Measurements from ENCODE around the gene LGALS1. TPM values are rescaled to one million over a fixed set of nuclear protein-coding genes. Genes with fewer than 3 reads are reported as not detected.

LGALS1 gene
- total and polyA plus RNA-seq, 7 experiments from 2014 or later: 22.9 to 969 (median 30.5) TPM

DNA sequence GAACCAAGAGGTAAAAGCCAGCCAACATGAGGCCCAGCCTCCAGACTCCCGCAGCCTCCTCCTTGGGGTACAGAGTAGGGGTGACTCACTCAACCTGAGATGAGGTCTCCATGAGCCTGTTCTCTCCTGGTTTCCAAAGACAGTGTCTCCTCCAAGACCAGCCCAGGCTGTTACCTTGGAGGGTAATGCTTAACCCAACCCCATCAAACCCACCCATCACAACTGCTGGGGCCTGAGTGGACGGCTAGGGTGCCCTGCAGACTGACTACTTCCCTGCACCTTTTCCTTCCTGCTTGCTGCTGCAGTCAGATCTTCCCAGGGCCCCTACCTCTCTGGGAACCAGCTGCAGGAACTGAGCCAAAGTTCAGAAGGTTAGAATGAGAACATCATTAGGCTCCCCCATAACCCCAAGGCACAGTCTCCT, 5.6 kb downstream of the LGALS1 start:
- CTCF ChIA-PET: interaction anchor here (0.7 to 13.7 kb wide), 15 partner anchors 10 to 442 kb away, joined by 3 to 254 read pairs (median 5); partner anchors contain the start of genes GGA1, PDXP and SH3BP1
- no peak for DNase-seq
- H3K36me3 Mint-ChIP-seq: peaks cover 0 to 8% (median 0%) of the 10 kb centered on the region in 5 donors
- peaks cover 8 to 36% (median 31%) of the 10 kb centered on the region in 7 donors for H3K4me1 Mint-ChIP-seq
- H3K27ac Mint-ChIP-seq: peak overlapping the region in 6 of 9 donors; percentile 31 to 74 (median 57)
- no peaks in the 10 kb centered on the region for H3K9me3 Mint-ChIP-seq
- no peak for ATAC-seq
- Histone ChIP-seq H3K27ac (ENCODE audit: low read depth, low read length) (no peak overlapping the region), H3K4me3 (ENCODE audit: low read length) (no peak overlapping the region), H3K27me3 (ENCODE audit: control insufficient read depth in 2 of 2, insufficient read depth in 2 of 2, low read length in 2 of 2) (no peaks in the 10 kb centered on the region), H3K36me3 (ENCODE audit: control insufficient read depth in 2 of 3, insufficient read depth in 3 of 3, low read length in 3 of 3) (no peaks in the 10 kb centered on the region), H3K4me1 (ENCODE audit: control insufficient read depth in 2 of 2, insufficient read depth in 2 of 2, low read length in 2 of 2) (peaks cover 17 to 19% of the 10 kb centered on the region in 2 donors), H3K9me3 (ENCODE audit: control insufficient read depth in 2 of 3, low read length in 3 of 3) (no peaks in the 10 kb centered on the region)
- POLR2A ChIA-PET: interaction anchor here (0.8 to 4.0 kb wide), 14 partner anchors 8 to 76 kb away, joined by 3 to 27 read pairs (median 3); partner anchors contain the start of genes GGA1 and PDXP
- H3K27me3 Mint-ChIP-seq: no peaks in the 10 kb centered on the region
- intact Hi-C loops (cut with micrococcal nuclease): loop anchor here (1.0 to 10.0 kb wide), 6 partner anchors 20 to 142 kb away; partner anchors contain the start of genes GCAT (in 1 of the 2) and GGA1 (in 1 of the 2)
- peak overlapping the region in 1 of 10 donors; percentile 46 for H3K4me3 Mint-ChIP-seq

DNA sequence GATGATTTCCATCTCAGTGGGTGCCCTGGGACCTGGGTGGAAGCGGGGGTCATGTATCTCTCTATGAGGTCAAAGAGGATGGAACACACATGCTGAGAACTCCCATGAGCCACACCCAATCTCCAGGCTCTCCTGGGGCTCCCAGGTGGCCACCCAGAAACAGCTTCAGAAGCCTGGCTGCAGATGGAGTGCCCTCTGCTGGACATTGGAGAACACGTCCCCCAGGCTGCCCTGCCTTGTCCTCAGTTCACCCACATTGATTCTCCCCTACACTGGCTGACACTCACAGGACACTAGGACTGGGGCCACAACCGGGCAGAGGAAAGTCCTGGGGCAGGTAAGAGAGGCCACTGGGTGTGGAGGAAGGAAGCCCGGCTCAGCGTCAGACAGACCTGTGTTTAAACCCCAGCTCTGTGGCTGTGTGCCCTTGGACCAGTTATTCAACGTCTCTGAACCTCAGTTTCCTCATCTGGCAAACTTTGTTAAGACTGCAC, 6.2 kb downstream of the LGALS1 start:
- peak; percentile 37 for ATAC-seq
- H3K9me3 Mint-ChIP-seq: no peaks in the 10 kb centered on the region
- no peaks in the 10 kb centered on the region for H3K27me3 ChIP-seq (ENCODE audit: control insufficient read depth in 2 of 2, insufficient read depth in 2 of 2, low read length in 2 of 2)

DNA sequence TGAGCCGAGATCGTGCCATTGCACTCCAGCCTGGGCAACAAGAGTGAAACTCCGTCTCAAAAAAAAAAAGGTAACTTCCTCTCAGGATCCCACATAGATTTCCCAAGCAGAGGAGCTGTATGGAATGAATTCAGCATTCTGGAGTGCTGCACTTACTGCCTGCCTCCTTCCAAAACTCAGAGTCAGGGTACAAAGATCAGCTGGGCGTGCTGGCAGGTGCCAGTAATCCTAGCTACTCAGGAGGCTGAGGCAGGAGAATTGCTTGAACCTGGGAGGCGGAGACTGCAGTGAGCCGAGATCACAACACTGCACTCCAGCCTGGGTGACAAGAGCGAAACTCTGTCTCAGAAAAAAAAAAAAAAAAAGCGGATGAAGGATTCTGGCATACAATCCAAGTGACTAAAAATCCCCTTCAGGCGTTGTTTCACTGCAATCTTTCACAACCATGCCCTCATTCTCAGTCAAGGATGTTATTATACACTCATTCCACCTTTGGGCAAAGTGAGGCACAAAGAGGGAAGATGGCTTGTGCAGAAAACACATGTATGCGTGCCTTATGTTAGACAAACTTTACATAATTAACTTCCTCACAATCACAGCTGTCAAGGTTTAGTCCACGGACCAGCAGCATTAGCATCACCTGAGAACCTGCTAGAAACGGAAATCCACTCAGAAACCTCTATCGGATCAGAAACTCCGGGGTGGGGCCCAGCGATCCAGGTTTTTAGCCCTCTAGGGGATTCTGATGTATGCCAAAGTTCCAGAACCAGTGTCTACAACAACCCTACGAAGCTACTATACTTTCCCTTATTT, 9.6 kb downstream of the LGALS1 start:
- H3K27ac Mint-ChIP-seq: peak overlapping the region in 6 of 9 donors; percentile 9 to 97 (median 75)
- Histone ChIP-seq H3K4me3 (ENCODE audit: low read length) (no peak overlapping the region), H3K36me3 (ENCODE audit: control insufficient read depth in 2 of 3, insufficient read depth in 3 of 3, low read length in 3 of 3) (peaks cover 0 to 25% (median 6%) of the 10 kb centered on the region in 3 experiments), H3K4me1 (ENCODE audit: control insufficient read depth in 2 of 2, insufficient read depth in 2 of 2, low read length in 2 of 2) (peaks cover 19 to 24% of the 10 kb centered on the region in 2 donors), H3K27me3 (ENCODE audit: control insufficient read depth in 2 of 2, insufficient read depth in 2 of 2, low read length in 2 of 2) (no peaks in the 10 kb centered on the region), H3K27ac (ENCODE audit: low read depth, low read length) (no peak overlapping the region), H3K9me3 (ENCODE audit: control insufficient read depth in 2 of 3, low read length in 3 of 3) (no peaks in the 10 kb centered on the region)
- H3K27me3 Mint-ChIP-seq: no peaks in the 10 kb centered on the region
- peak overlapping the region in 7 of 10 donors; percentile 93 to 98 (median 96) for H3K4me3 Mint-ChIP-seq
- intact Hi-C loops (cut with micrococcal nuclease): loop anchor here in 1 of 2 donors (10.0 kb wide), 1 partner anchor 120 kb away; the partner anchor contains the start of gene GCAT
- DNase-seq (no peak), ATAC-seq (no peak)
- H3K9me3 Mint-ChIP-seq: no peaks in the 10 kb centered on the region
- CTCF ChIA-PET: interaction anchor here (1.4 to 13.7 kb wide), 4 partner anchors 27 to 78 kb away, joined by 4 to 254 read pairs (median 11); partner anchors contain the start of genes GGA1, PDXP and SH3BP1
- H3K4me1 Mint-ChIP-seq: peaks cover 18 to 45% (median 34%) of the 10 kb centered on the region in 7 donors
- H3K36me3 Mint-ChIP-seq: peaks cover 0 to 18% (median 13%) of the 10 kb centered on the region in 5 donors
- POLR2A ChIA-PET: interaction anchor here (1.1 to 4.5 kb wide), 9 partner anchors 9 to 76 kb away, joined by 3 to 41 read pairs (median 27); partner anchors contain the start of genes GGA1, LGALS1 and PDXP

More for the DNA sequence above, 6.2 kb downstream of the LGALS1 start:
- POLR2A ChIA-PET: interaction anchor here (0.6 to 4.0 kb wide), 15 partner anchors 8 to 1365 kb away, joined by 3 to 27 read pairs (median 3); partner anchors contain the start of genes GGA1 and PDXP
- H3K27ac Mint-ChIP-seq: peak overlapping the region in 8 of 9 donors; percentile 31 to 74 (median 44)
- no peaks in the 10 kb centered on the region for H3K27me3 Mint-ChIP-seq
- Histone ChIP-seq H3K9me3 (ENCODE audit: control insufficient read depth in 2 of 3, low read length in 3 of 3) (no peaks in the 10 kb centered on the region), H3K4me3 (ENCODE audit: low read length) (no peak overlapping the region), H3K4me1 (ENCODE audit: control insufficient read depth in 2 of 2, insufficient read depth in 2 of 2, low read length in 2 of 2) (peaks cover 18 to 20% of the 10 kb centered on the region in 2 donors), H3K27ac (ENCODE audit: low read depth, low read length) (no peak overlapping the region), H3K36me3 (ENCODE audit: control insufficient read depth in 2 of 3, insufficient read depth in 3 of 3, low read length in 3 of 3) (peaks cover 0 to 5% (median 0%) of the 10 kb centered on the region in 3 experiments)
- peaks cover 0 to 6% (median 0%) of the 10 kb centered on the region in 5 donors for H3K36me3 Mint-ChIP-seq
- peak overlapping the region in 2 of 10 donors; percentile 25 to 47 for H3K4me3 Mint-ChIP-seq
- peaks cover 9 to 37% (median 33%) of the 10 kb centered on the region in 7 donors for H3K4me1 Mint-ChIP-seq
- DNase-seq: peak; percentile 48 to 74 (median 65)
- intact Hi-C loops (cut with micrococcal nuclease): loop anchor here (1.0 to 10.0 kb wide), 6 partner anchors 20 to 142 kb away; partner anchors contain the start of genes GCAT (in 1 of the 2) and GGA1 (in 1 of the 2)
- CTCF ChIA-PET: interaction anchor here (0.6 to 13.7 kb wide), 15 partner anchors 10 to 146 kb away, joined by 3 to 254 read pairs (median 5); partner anchors contain the start of genes GGA1, PDXP and SH3BP1

GRCh38 chr22:37686002-37686982, 10.9 kb downstream of the LGALS1 start, which contains the start of gene NOL12:
Gene NOL12, plus strand, starts transcription at chr22:37686343. Its CDS starts 50 bp downstream, at chr22:37686393.
- Mint-ChIP-seq H3K27ac (peak within 1 kb of the TSS; percentile 88 to 99 (median 95)), H3K4me3 (peak within 1 kb of the TSS; percentile 93 to 98 (median 96)), H3K27me3 (no peaks in the 10 kb centered on the region), H3K4me1 (peaks cover 16 to 39% (median 33%) of the 10 kb centered on the region in 7 donors), H3K9me3 (no peaks in the 10 kb centered on the region), H3K36me3 (peaks cover 0 to 22% (median 16%) of the 10 kb centered on the region in 5 donors)
- intact Hi-C loops (cut with micrococcal nuclease): loop anchor here (1.0 to 10.0 kb wide), 8 partner anchors 9 to 163 kb away; partner anchors contain the start of genes GGA1 (in 2 of the 2), ANKRD54 (in 1 of the 2), EIF3L (in 1 of the 2) and GCAT (in 1 of the 2)
- ChIA-PET CTCF (interaction anchor here (0.6 to 13.7 kb wide), 4 partner anchors 28 to 119 kb away, joined by 3 to 254 read pairs (median 11); partner anchors contain the start of genes GGA1, PDXP and SH3BP1), POLR2A (interaction anchor here (0.5 to 4.5 kb wide), 17 partner anchors 9 to 158 kb away, joined by 3 to 41 read pairs (median 7); partner anchors contain the start of genes ANKRD54, GGA1, LGALS1 and PDXP)
- ATAC-seq (peak; percentile 91), DNase-seq (peak; percentile 63 to 82 (median 78))
- Histone ChIP-seq H3K4me1 (ENCODE audit: control insufficient read depth in 2 of 2, insufficient read depth in 2 of 2, low read length in 2 of 2) (peaks cover 18 to 22% of the 10 kb centered on the region in 2 donors), H3K36me3 (ENCODE audit: control insufficient read depth in 2 of 3, insufficient read depth in 3 of 3, low read length in 3 of 3) (peaks cover 0 to 38% (median 6%) of the 10 kb centered on the region in 3 experiments), H3K27me3 (ENCODE audit: control insufficient read depth in 2 of 2, insufficient read depth in 2 of 2, low read length in 2 of 2) (no peaks in the 10 kb centered on the region), H3K27ac (ENCODE audit: low read depth, low read length) (peak within 1 kb of the TSS; percentile 84), H3K4me3 (ENCODE audit: low read length) (peak within 1 kb of the TSS; percentile 82), H3K9me3 (ENCODE audit: control insufficient read depth in 2 of 3, low read length in 3 of 3) (no peaks in the 10 kb centered on the region)

GRCh38 chr22:37690407-37690806, 15.0 kb downstream of the LGALS1 start:
- CTCF ChIA-PET: no interaction called here
- peaks cover 4 to 41% (median 22%) of the 10 kb centered on the region in 5 donors for H3K36me3 Mint-ChIP-seq
- H3K4me3 Mint-ChIP-seq: peak overlapping the region in 1 of 10 donors; percentile 20

More at GRCh38 chr22:37690407-37690806, 15.0 kb downstream of the LGALS1 start:
- Histone ChIP-seq H3K27me3 (ENCODE audit: control insufficient read depth in 2 of 2, insufficient read depth in 2 of 2, low read length in 2 of 2) (no peaks in the 10 kb centered on the region), H3K9me3 (ENCODE audit: control insufficient read depth in 2 of 3, low read length in 3 of 3) (no peaks in the 10 kb centered on the region), H3K36me3 (ENCODE audit: control insufficient read depth in 2 of 3, insufficient read depth in 3 of 3, low read length in 3 of 3) (peaks cover 0 to 68% (median 6%) of the 10 kb centered on the region in 3 experiments), H3K4me3 (ENCODE audit: low read length) (no peak overlapping the region), H3K27ac (ENCODE audit: low read depth, low read length) (no peak overlapping the region), H3K4me1 (ENCODE audit: control insufficient read depth in 2 of 2, insufficient read depth in 2 of 2, low read length in 2 of 2) (peaks cover 13 to 16% of the 10 kb centered on the region in 2 donors)
- intact Hi-C loops (cut with micrococcal nuclease): no loop called here
- ATAC-seq (no peak), DNase-seq (no peak)
- H3K4me1 Mint-ChIP-seq: peaks cover 10 to 32% (median 26%) of the 10 kb centered on the region in 7 donors
- no peaks in the 10 kb centered on the region for H3K27me3 Mint-ChIP-seq
- H3K27ac Mint-ChIP-seq: peak overlapping the region in 1 of 9 donors; percentile 5
- H3K9me3 Mint-ChIP-seq: no peaks in the 10 kb centered on the region
- POLR2A ChIA-PET: interaction anchor here (0.7 kb wide), 1 partner anchor 64 kb away, joined by 3 read pairs; no protein-coding TSS in a partner anchor

All from naive thymus-derived CD4-positive, alpha-beta T cell (primary cell).